Spleen (tissue), 7 donors: ENCODE data around the gene FAR2.

ENCODE experiments used
- CTCF ChIP-seq, 11 experiments: fragments of 200-600 bp in 7 of 11; fragments of 450-650 bp in 4 of 11; sonication (generic) in 4 of 11; IDR thresholded peaks in 8 of 11; conservative IDR thresholded peaks in 3 of 11; 1 replicate in 7 of 11; 2 replicates in 4 of 11; pipeline versions ENCODE4 v1.4.0 to v1.8.0; 2016 to 2021; ENCODE audit warnings: antibody characterized with exemption in 11 of 11, inconsistent platforms in 4 of 11, mild to moderate bottlenecking in 1 of 11
- POLR2A ChIP-seq, 3 donors: fragments of 450-650 bp; IDR thresholded peaks; one replicate each; pipeline ENCODE4 v1.5.1; 2017; ENCODE audit warnings: antibody characterized with exemption in 3 of 3, mild to moderate bottlenecking in 1 of 3
- POLR2AphosphoS5 ChIP-seq, 3 donors: sonication (generic); formaldehyde crosslinking; IDR thresholded peaks; one replicate each; pipeline ENCODE4 v1.5.1; 2017; ENCODE audit warnings: antibody characterized with exemption in 3 of 3
- donor health status: DM: no; HTN: no; CAD: no; lungs with moderate emphysema.
- donor health status: DM: no; HTN: no; CAD: no.
- donor health status: DM: no; HTN: no; CAD: no.

- TF ChIP-seq CTCF (IDR thresholded peaks at IDR 0.05 in 8 of 11, conservative IDR thresholded peaks at IDR 0.05 in 3 of 11) (no peak), POLR2AphosphoS5 (IDR thresholded peaks at IDR 0.05) (no peak), POLR2A (IDR thresholded peaks at IDR 0.05) (no peak)
Measured at GRCh38 chr12:29240441-29240840, 91.4 kb downstream of the FAR2 start.
